Measurements from ENCODE around the gene VWA1. TPM values are rescaled to one million over a fixed set of nuclear protein-coding genes. Genes with fewer than 3 reads are reported as not detected.

Gene VWA1
- total RNA-seq, 1 experiment from 2014 or later = 56.6 TPM

DNA sequence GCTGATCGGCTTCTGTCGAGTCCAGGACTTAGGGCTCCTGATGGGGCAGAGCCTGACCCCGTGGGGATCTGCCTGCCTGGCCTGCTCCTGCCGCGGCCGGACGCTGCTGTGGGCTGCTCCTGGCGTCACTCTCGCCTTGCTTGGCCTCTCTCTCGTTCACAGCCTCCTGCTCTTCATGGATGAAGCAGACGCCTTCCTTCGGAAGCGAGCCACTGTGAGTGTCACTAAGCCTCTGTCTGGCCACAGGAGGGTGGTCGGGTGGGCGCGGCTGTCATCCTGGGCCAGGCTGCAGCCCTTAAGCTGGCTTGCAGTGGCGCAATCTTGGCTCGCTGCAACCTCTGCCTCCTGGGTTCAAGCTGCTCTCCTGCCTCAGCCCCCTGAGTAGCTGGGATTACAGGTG, 52.2 kb downstream of the VWA1 start:
- Histone ChIP-seq H3K9me2 (ENCODE audit: insufficient read depth) (no peaks in the 10 kb centered on the region), H3K4me3 (no peak overlapping the region), H2AFZ (no peak overlapping the region), H3K4me1 (replicated peaks; ENCODE audit: insufficient read depth) (no peaks in the 10 kb centered on the region), H4K20me1 (ENCODE audit: insufficient read depth) (no peaks in the 10 kb centered on the region), H3K27me3 (ENCODE audit: insufficient read depth, low read depth) (no peaks in the 10 kb centered on the region), H3K9me3 (ENCODE audit: insufficient read depth, low read depth) (no peaks in the 10 kb centered on the region), H3K79me2 (ENCODE audit: low read depth) (no peaks in the 10 kb centered on the region), H3K4me2 (no peak overlapping the region), H3F3A (ENCODE audit: insufficient read depth, low read depth) (peaks cover 8% of the 10 kb centered on the region), H3K27ac (no peak overlapping the region), H3K36me3 (ENCODE audit: low read depth) (peaks cover 12% of the 10 kb centered on the region)
- no TSS peak for BruUV-seq (replicated peaks)
- no peak for TF ChIP-seq EZH2 (IDR thresholded peaks at IDR 0.05; ENCODE audit: low read depth)
- TF ChIP-seq, protein P1, sequence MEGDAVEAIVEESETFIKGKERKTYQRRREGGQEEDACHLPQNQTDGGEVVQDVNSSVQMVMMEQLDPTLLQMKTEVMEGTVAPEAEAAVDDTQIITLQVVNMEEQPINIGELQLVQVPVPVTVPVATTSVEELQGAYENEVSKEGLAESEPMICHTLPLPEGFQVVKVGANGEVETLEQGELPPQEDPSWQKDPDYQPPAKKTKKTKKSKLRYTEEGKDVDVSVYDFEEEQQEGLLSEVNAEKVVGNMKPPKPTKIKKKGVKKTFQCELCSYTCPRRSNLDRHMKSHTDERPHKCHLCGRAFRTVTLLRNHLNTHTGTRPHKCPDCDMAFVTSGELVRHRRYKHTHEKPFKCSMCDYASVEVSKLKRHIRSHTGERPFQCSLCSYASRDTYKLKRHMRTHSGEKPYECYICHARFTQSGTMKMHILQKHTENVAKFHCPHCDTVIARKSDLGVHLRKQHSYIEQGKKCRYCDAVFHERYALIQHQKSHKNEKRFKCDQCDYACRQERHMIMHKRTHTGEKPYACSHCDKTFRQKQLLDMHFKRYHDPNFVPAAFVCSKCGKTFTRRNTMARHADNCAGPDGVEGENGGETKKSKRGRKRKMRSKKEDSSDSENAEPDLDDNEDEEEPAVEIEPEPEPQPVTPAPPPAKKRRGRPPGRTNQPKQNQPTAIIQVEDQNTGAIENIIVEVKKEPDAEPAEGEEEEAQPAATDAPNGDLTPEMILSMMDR (conservative IDR thresholded peaks at IDR 0.05) = no peak
- ChIA-PET CTCF (no interaction called here), POLR2A (ENCODE audit: unreplicated experiment) (no interaction called here)
- no peak for DNase-seq
- intact Hi-C loops (cut with micrococcal nuclease; ENCODE audit: unreplicated experiment) = no loop called here

DNA sequence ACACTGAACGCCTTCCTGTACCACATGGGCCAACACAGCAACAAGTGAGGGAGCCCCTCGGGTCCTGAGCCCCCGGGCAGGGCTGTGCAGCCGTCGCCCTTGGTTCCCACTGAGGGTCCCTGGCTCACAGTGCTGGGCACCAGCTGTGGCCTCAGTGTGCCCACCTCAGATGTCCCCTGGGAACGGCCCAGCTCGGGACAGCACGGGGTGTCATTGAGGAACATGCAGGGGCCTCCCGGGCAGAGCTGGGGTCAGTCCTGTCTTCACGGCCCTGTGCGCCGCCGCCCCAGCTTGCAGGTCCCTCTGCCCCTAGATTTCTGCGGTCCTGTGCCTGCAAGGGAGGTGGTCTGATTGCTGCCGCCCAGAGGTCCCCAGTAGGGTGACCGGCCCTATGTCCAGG, 53.7 kb downstream of the VWA1 start:
- Histone ChIP-seq H3K27me3 (ENCODE audit: insufficient read depth, low read depth) (no peaks in the 10 kb centered on the region), H3K9me2 (ENCODE audit: insufficient read depth) (no peaks in the 10 kb centered on the region), H3F3A (ENCODE audit: insufficient read depth, low read depth) (peaks cover 16% of the 10 kb centered on the region), H3K9me3 (ENCODE audit: insufficient read depth, low read depth) (no peaks in the 10 kb centered on the region), H2AFZ (no peak overlapping the region), H3K36me3 (ENCODE audit: low read depth) (peaks cover 19% of the 10 kb centered on the region), H3K4me1 (replicated peaks; ENCODE audit: insufficient read depth) (no peaks in the 10 kb centered on the region), H3K27ac (no peak overlapping the region), H3K4me3 (no peak overlapping the region), H4K20me1 (ENCODE audit: insufficient read depth) (peaks cover 3% of the 10 kb centered on the region; the same call in 1 of the 2 replicates), H3K79me2 (ENCODE audit: low read depth) (no peaks in the 10 kb centered on the region), H3K4me2 (no peak overlapping the region)
- POLR2A ChIA-PET (ENCODE audit: unreplicated experiment) = no interaction called here
- TF ChIP-seq EZH2 (IDR thresholded peaks at IDR 0.05; ENCODE audit: low read depth) = no peak
- TF ChIP-seq, protein P1 (conservative IDR thresholded peaks at IDR 0.05) = no peak
- intact Hi-C loops (cut with micrococcal nuclease; ENCODE audit: unreplicated experiment) = no loop called here
- no peak for DNase-seq
- BruUV-seq (replicated peaks) = no TSS peak
- CTCF ChIA-PET = no interaction called here

GRCh38 chr1:1489861-1490260, 54.4 kb downstream of the VWA1 start:
- ChIA-PET CTCF (no interaction called here), POLR2A (ENCODE audit: unreplicated experiment) (no interaction called here)
- peaks cover 16% of the 10 kb centered on the region for H3F3A ChIP-seq (ENCODE audit: insufficient read depth, low read depth)
- H3K27me3 ChIP-seq (ENCODE audit: insufficient read depth, low read depth) = no peaks in the 10 kb centered on the region
- no peak for TF ChIP-seq EZH2 (IDR thresholded peaks at IDR 0.05; ENCODE audit: low read depth)
- TF ChIP-seq, protein P1 (conservative IDR thresholded peaks at IDR 0.05) = no peak
- no peaks in the 10 kb centered on the region for H3K9me2 ChIP-seq (ENCODE audit: insufficient read depth)
- peaks cover 3% of the 10 kb centered on the region; the same call in 1 of the 2 replicates for H4K20me1 ChIP-seq (ENCODE audit: insufficient read depth)
- peaks cover 19% of the 10 kb centered on the region for H3K36me3 ChIP-seq (ENCODE audit: low read depth)
- H3K4me2 ChIP-seq = no peak overlapping the region
- no TSS peak for BruUV-seq (replicated peaks)
- intact Hi-C loops (cut with micrococcal nuclease; ENCODE audit: unreplicated experiment) = no loop called here
- no peaks in the 10 kb centered on the region for H3K4me1 ChIP-seq (replicated peaks; ENCODE audit: insufficient read depth)
- no peak overlapping the region for H3K4me3 ChIP-seq
- H3K79me2 ChIP-seq (ENCODE audit: low read depth) = no peaks in the 10 kb centered on the region
- H3K9me3 ChIP-seq (ENCODE audit: insufficient read depth, low read depth) = no peaks in the 10 kb centered on the region
- no peak overlapping the region for H2AFZ ChIP-seq
- H3K27ac ChIP-seq = no peak overlapping the region
- DNase-seq = no peak
